NB4 (cell line): ENCODE measurements around the gene KDM1B.

Experiments used
- POLR2A ChIP-seq: IDR thresholded peaks from 2 replicates; pipeline ENCODE4 v1.6.1; 2011; ENCODE audit warnings: mild to moderate bottlenecking; ENCODE audit not compliant: insufficient read length; ENCODE audit errors: extremely low read depth
- TF ChIP-seq, protein P1 (sequence below): IDR thresholded peaks from one replicate; pipeline ENCODE4 v1.5.1; 2012; ENCODE audit warnings: low read depth, low read length
- TF ChIP-seq, protein P2 (sequence below): IDR thresholded peaks from 2 replicates; pipeline ENCODE4 v1.6.1; 2011; ENCODE audit warnings: low read depth, low read length

DNA sequence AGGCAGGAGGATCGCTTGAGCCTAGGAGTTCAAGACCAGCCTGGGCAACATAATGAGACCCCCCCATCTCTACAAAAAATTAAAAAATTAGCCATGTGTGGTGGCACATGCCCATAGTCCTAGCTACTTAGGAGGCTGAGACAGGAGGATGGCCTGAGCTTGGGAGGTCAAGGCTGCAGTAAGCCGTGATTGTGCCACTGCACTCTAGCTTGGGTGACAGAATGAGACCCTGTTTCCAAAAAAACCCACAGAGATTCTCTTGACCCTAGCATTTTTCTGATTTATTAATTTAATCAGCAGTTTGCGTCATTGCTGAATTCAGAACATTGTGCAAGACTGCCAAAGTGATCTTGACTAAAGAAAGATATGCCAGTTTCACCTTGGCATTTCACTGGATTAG, 36.8 kb downstream of the KDM1B start:
- TF ChIP-seq, protein P1, sequence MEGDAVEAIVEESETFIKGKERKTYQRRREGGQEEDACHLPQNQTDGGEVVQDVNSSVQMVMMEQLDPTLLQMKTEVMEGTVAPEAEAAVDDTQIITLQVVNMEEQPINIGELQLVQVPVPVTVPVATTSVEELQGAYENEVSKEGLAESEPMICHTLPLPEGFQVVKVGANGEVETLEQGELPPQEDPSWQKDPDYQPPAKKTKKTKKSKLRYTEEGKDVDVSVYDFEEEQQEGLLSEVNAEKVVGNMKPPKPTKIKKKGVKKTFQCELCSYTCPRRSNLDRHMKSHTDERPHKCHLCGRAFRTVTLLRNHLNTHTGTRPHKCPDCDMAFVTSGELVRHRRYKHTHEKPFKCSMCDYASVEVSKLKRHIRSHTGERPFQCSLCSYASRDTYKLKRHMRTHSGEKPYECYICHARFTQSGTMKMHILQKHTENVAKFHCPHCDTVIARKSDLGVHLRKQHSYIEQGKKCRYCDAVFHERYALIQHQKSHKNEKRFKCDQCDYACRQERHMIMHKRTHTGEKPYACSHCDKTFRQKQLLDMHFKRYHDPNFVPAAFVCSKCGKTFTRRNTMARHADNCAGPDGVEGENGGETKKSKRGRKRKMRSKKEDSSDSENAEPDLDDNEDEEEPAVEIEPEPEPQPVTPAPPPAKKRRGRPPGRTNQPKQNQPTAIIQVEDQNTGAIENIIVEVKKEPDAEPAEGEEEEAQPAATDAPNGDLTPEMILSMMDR = no peak
- TF ChIP-seq, protein P2, sequence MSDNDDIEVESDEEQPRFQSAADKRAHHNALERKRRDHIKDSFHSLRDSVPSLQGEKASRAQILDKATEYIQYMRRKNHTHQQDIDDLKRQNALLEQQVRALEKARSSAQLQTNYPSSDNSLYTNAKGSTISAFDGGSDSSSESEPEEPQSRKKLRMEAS = no peak
- TF ChIP-seq POLR2A = no peak
